OCI-LY3 (cell line): ENCODE results near the gene DHRS13.

ENCODE experiments used
- CTCF ChIP-seq: fragments of 200-600, 300-600 bp; sonication (generic); IDR thresholded peaks from 2 replicates; pipeline ENCODE4 v1.5.1; 2014; ENCODE audit warnings: antibody characterized with exemption, low read length, low read depth
- EZH2phosphoT487 ChIP-seq: fragments of 200-600 bp; shearing (Covaris generic); IDR thresholded peaks from 2 replicates; pipeline ENCODE4 v1.6.1; 2018; ENCODE audit warnings: antibody characterized with exemption, mixed run types, low read depth

- TF ChIP-seq CTCF (no peak), EZH2phosphoT487 (no peak)
Observed at GRCh38 chr17:28858801-28859355, 44.0 kb downstream of the DHRS13 start.
